ENCODE measurements around the gene UBD. TPM values are rescaled to one million over a fixed set of nuclear protein-coding genes. Genes with fewer than 3 reads are reported as not detected.

Gene UBD
- total RNA-seq, 1 experiment from 2014 or later = not detected

DNA sequence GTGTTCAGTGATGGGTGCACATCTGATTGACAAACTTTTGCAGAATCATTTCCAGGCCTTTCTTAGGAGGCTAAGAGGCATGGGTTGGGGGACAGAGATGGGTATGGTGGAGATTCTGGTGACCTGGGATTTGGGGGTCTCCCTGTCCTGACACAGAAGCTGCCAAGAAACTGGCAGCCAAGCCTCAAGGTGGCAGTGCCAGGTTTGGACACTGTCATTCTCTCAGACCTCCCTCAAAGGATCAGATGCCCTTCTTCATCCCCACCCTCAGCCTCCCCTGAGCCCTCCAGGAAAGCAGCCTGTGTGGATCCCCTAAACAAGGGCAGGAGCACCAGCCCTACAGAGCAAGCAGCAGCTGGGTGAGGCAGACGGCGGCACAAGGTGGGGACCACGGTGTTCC lies 53.7 kb downstream of the UBD start:
- H4K8ac ChIP-seq (replicated peaks; ENCODE audit: insufficient read length, low read depth, low read length) = no peak overlapping the region
- no peak overlapping the region for H2AFZ ChIP-seq (ENCODE audit: low read length)
- no peak overlapping the region for H2AK5ac ChIP-seq (ENCODE audit: insufficient read length, low read length)
- no peak overlapping the region for H2BK20ac ChIP-seq (ENCODE audit: low read depth, low read length, poor library complexity, severe bottlenecking)
- H3K14ac ChIP-seq (ENCODE audit: insufficient read depth, low read length) = no peak overlapping the region
- DNase-seq = no peak
- no peak overlapping the region for H3K18ac ChIP-seq (ENCODE audit: insufficient read length, low read depth, low read length)
- no peaks in the 10 kb centered on the region for H3K79me1 ChIP-seq (ENCODE audit: insufficient read depth, low read depth, low read length, poor library complexity, severe bottlenecking)
- H2BK5ac ChIP-seq (ENCODE audit: insufficient read length, low read length) = no peak overlapping the region
- Mint-ChIP-seq H3K4me1 (peaks cover 4 to 10% of the 10 kb centered on the region in 2 experiments), H3K36me3 (ENCODE audit: insufficient read depth in 1 of 3, low read depth in 3 of 3) (no peaks in the 10 kb centered on the region), H3K27ac (no peak overlapping the region), H3K9me3 (no peaks in the 10 kb centered on the region; a peak in 1 of 5 replicates), H3K27me3 (ENCODE audit: low read depth) (peaks cover 6% of the 10 kb centered on the region), H3K4me3 (no peak overlapping the region)
- H4K5ac ChIP-seq (ENCODE audit: insufficient read length, low read depth, low read length) = no peak overlapping the region
- no peaks in the 10 kb centered on the region for H3K27me3 ChIP-seq (ENCODE audit: insufficient read depth, low read length)
- H3K9ac ChIP-seq (ENCODE audit: extremely low read depth, insufficient read length, low read length) = no peak overlapping the region
- no peaks in the 10 kb centered on the region for H4K20me1 ChIP-seq (ENCODE audit: control insufficient read depth, insufficient read depth, insufficient read length)
- no peak overlapping the region for H3K27ac ChIP-seq (ENCODE audit: insufficient read length, low read depth, low read length)
- H2BK120ac ChIP-seq (ENCODE audit: low read depth, low read length, poor library complexity, severe bottlenecking) = no peak overlapping the region
- H3T11ph ChIP-seq (ENCODE audit: low read length) = no peak overlapping the region
- no peak overlapping the region for H2BK15ac ChIP-seq (ENCODE audit: low read depth, low read length)
- no peak overlapping the region for H3K4me2 ChIP-seq (ENCODE audit: insufficient read depth, insufficient read length, low read length)
- H3K79me2 ChIP-seq (ENCODE audit: insufficient read depth, low read length) = no peaks in the 10 kb centered on the region
- no peak overlapping the region for H2BK12ac ChIP-seq (ENCODE audit: insufficient read length, low read depth, low read length)
- no peaks in the 10 kb centered on the region for H3K23me2 ChIP-seq (ENCODE audit: insufficient read length, low read depth, low read length, poor library complexity, severe bottlenecking)
- no peak overlapping the region for H3K23ac ChIP-seq (ENCODE audit: insufficient read length, low read depth, low read length)
- H3K9me3 ChIP-seq (ENCODE audit: control insufficient read depth, low read depth, low read length) = no peaks in the 10 kb centered on the region
- H4K91ac ChIP-seq (ENCODE audit: insufficient read length, low read depth, low read length) = no peak overlapping the region
- no peak overlapping the region for H3K4ac ChIP-seq (ENCODE audit: low read depth, low read length)
- H3K56ac ChIP-seq (ENCODE audit: insufficient read length, low read depth, low read length) = no peak overlapping the region
- WGBS (ENCODE audit: extremely low coverage, insufficient read length, low lambda C conversion rate) = no CpG with 5 or more reads among the region's 3 CpGs
- no peaks in the 10 kb centered on the region for H3K4me1 ChIP-seq (ENCODE audit: insufficient read depth, low read length)
- TF ChIP-seq, protein P1, sequence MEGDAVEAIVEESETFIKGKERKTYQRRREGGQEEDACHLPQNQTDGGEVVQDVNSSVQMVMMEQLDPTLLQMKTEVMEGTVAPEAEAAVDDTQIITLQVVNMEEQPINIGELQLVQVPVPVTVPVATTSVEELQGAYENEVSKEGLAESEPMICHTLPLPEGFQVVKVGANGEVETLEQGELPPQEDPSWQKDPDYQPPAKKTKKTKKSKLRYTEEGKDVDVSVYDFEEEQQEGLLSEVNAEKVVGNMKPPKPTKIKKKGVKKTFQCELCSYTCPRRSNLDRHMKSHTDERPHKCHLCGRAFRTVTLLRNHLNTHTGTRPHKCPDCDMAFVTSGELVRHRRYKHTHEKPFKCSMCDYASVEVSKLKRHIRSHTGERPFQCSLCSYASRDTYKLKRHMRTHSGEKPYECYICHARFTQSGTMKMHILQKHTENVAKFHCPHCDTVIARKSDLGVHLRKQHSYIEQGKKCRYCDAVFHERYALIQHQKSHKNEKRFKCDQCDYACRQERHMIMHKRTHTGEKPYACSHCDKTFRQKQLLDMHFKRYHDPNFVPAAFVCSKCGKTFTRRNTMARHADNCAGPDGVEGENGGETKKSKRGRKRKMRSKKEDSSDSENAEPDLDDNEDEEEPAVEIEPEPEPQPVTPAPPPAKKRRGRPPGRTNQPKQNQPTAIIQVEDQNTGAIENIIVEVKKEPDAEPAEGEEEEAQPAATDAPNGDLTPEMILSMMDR (conservative IDR thresholded peaks at IDR 0.05) = no peak

Other genes with a start within 250 kb of the UBD start
- not detected in 2 replicates for gene OR5V1, start 190.9 kb downstream of the UBD start, total RNA-seq (2021)
- not detected in 2 replicates for gene OR12D3, start 184.4 kb downstream of the UBD start, total RNA-seq (2021)
- gene OR12D2, start 164.1 kb downstream of the UBD start, total RNA-seq (2021) = not detected in 2 replicates
- gene OR12D1, start 144.8 kb downstream of the UBD start, total RNA-seq (2021) = not detected in 2 replicates
- not detected in 2 replicates for gene OR10C1, start 120.4 kb downstream of the UBD start, total RNA-seq (2021)
- gene OR11A1, start 102.7 kb downstream of the UBD start, total RNA-seq (2021) = not detected in 2 replicates
- gene OR2H1, start 102.6 kb downstream of the UBD start, total RNA-seq (2021) = not detected in 2 replicates
- not detected in 2 replicates for gene MAS1L, start 71.8 kb downstream of the UBD start, total RNA-seq (2021)
- not detected in 2 replicates for gene OR2H2, start 25.4 kb upstream of the UBD start, total RNA-seq (2021)
- 132 and 146 TPM in 2 replicates for gene GABBR1, start 73.5 kb upstream of the UBD start, total RNA-seq (2021)
- 0.55 and 0.83 TPM in 2 replicates for gene MOG, start 97.4 kb upstream of the UBD start, total RNA-seq (2021)
- gene ZFP57, start 121.4 kb upstream of the UBD start, total RNA-seq (2021) = 1.4 and 1.7 TPM in 2 replicates
- 7.0 and 7.4 TPM in 2 replicates for gene HLA-F, start 163.7 kb upstream of the UBD start, total RNA-seq (2021)

Measured in H9 (cell line).